HG03342 (cell line): ENCODE data around the gene FRMD1.

Experiments used
- ATAC-seq: cut with Tn5 transposase; IDR thresholded peaks from one replicate; pipeline ENCODE4 v1.9.1; 2021; ENCODE audit warnings: mild to moderate bottlenecking, moderate library complexity; ENCODE audit not compliant: unreplicated experiment

The FRMD1 gene

GRCh38 chr6:168078943-168079405 is at the start of gene FRMD1:
TSS of gene FRMD1 (minus strand) at chr6:168079212. CDS start at chr6:168079094, 118 bp downstream.
- ATAC-seq, result no peak

- no peak for ATAC-seq
These were observed 49.1 kb upstream of the FRMD1 start for GRCh38 chr6:168128006-168128630.

- ATAC-seq, result no peak
These were observed 48.4 kb upstream of the FRMD1 start for GRCh38 chr6:168127384-168127868.

GRCh38 chr6:168126566-168127383 is 47.8 kb upstream of the FRMD1 start:
- ATAC-seq, result no peak

GRCh38 chr6:168125429-168126001 is 46.5 kb upstream of the FRMD1 start:
- ATAC-seq, result no peak

- no peak for ATAC-seq
These were observed 45.9 kb upstream of the FRMD1 start for GRCh38 chr6:168124921-168125320.

- no peak for ATAC-seq
These were observed 45.1 kb upstream of the FRMD1 start for GRCh38 chr6:168124158-168124557.

GRCh38 chr6:168123165-168123911 is 44.3 kb upstream of the FRMD1 start:
- ATAC-seq, result no peak

- no peak for ATAC-seq
These were observed 43.5 kb upstream of the FRMD1 start for GRCh38 chr6:168122521-168122920.

GRCh38 chr6:168122011-168122410 is 43.0 kb upstream of the FRMD1 start:
- ATAC-seq, result no peak

GRCh38 chr6:168121303-168121665 is 42.3 kb upstream of the FRMD1 start:
- no peak for ATAC-seq

GRCh38 chr6:168120390-168121302 is 41.6 kb upstream of the FRMD1 start:
- no peak for ATAC-seq

GRCh38 chr6:168119539-168119938 is 40.5 kb upstream of the FRMD1 start:
- no peak for ATAC-seq

- no peak for ATAC-seq
These were observed 39.9 kb upstream of the FRMD1 start for GRCh38 chr6:168118935-168119334.

- no peak for ATAC-seq
These were observed 38.9 kb upstream of the FRMD1 start for GRCh38 chr6:168117942-168118341.

GRCh38 chr6:168116975-168117899 is 38.2 kb upstream of the FRMD1 start:
- no peak for ATAC-seq

- ATAC-seq, result no peak
These were observed 37.5 kb upstream of the FRMD1 start for GRCh38 chr6:168116438-168116974.

GRCh38 chr6:168115748-168116437 is 36.9 kb upstream of the FRMD1 start:
- ATAC-seq, result no peak
